H1 (cell line): ENCODE results near the gene ELFN1. TPM values are rescaled to one million over a fixed set of nuclear protein-coding genes. Genes with fewer than 3 reads are reported as not detected.

Experiments used
- BRCA1 ChIP-seq: IDR thresholded peaks from 2 replicates; pipeline ENCODE4 v1.6.1; 2012; ENCODE audit warnings: low read depth, low read length, improper control_type of control experiment
- CBX5 ChIP-seq: fragments of 300-800, 300-1000 bp; sonication (generic); IDR thresholded peaks from 2 replicates; pipeline ENCODE4 v1.7.1; 2016; ENCODE audit warnings: antibody characterized with exemption, low read length, low read depth
- CEBPB ChIP-seq: IDR thresholded peaks from 2 replicates; pipeline ENCODE4 v1.6.1; 2012; ENCODE audit warnings: low read depth, low read length
- CTBP2 ChIP-seq: IDR thresholded peaks from 2 replicates; pipeline ENCODE4 v1.7.0; 2011; ENCODE audit warnings: borderline replicate concordance, mild to moderate bottlenecking, moderate library complexity, mixed read lengths, low read length; ENCODE audit not compliant: insufficient read depth, insufficient read length
- EZH2 ChIP-seq: fragments of 200-600 bp; sonication (generic); IDR thresholded peaks from 2 replicates; pipeline ENCODE4 v1.7.1; 2012; ENCODE audit warnings: low read depth, mild to moderate bottlenecking, moderate library complexity, low read length, inconsistent platforms; ENCODE audit not compliant: severe bottlenecking
- RFX5 ChIP-seq: IDR thresholded peaks from 2 replicates; pipeline ENCODE4 v1.6.1; 2011; ENCODE audit warnings: low read depth, low read length, improper control_type of control experiment, borderline replicate concordance
- SP4 ChIP-seq: IDR thresholded peaks from 2 replicates; pipeline ENCODE4 v1.6.1; 2012; ENCODE audit warnings: low read length, inconsistent platforms
- SUZ12 ChIP-seq: fragments of 200-600 bp; sonication (generic); IDR thresholded peaks from 2 replicates; pipeline ENCODE4 v1.6.1; 2012; ENCODE audit warnings: mild to moderate bottlenecking, inconsistent platforms, low read length, moderate library complexity, mixed read lengths
- TAF7 ChIP-seq: optimal IDR thresholded peaks from 2 replicates; pipeline ENCODE3; 2011; ENCODE audit warnings: low read depth, mild to moderate bottlenecking, inconsistent platforms, low read length, moderate library complexity, borderline replicate concordance
- polyA plus RNA-seq, 7 experiments: library from polyadenylated mRNA; depleted of rRNA in 3 of 7; stranded (reverse) in 5 of 7; unstranded in 2 of 7; fragments of >200 nt in 5 of 7; fragments of 200-250 nt in 2 of 7; gene quantifications; 1 replicate in 5 of 7; 2 replicates in 1 of 7; 4 replicates in 1 of 7; pipeline versions ENCODE4 v1.2.1 to v1.2.3, GENCODE V29; 2011 to 2013; ENCODE audit warnings: missing spikeins in 2 of 7, mixed read lengths in 2 of 7
- total RNA-seq: library from RNA; stranded (reverse); fragmentation: NEBNext Ultra II Directional; extraction: Animal tissue kit (Norgen Biotek cat#: 25700); gene quantifications from 2 replicates; pipeline ENCODE4 v1.2.1, GENCODE V29; 2021

ELFN1 gene
- total and polyA plus RNA-seq, 2 of the 8 experiments (the other 6 are each of a cell fraction or from before 2014, with no cell fraction given) = 2.0 to 4.5 TPM

GRCh38 chr7:1762238-1762945 is 92.3 kb downstream of the ELFN1 start (continued):
- no peak for TF ChIP-seq RFX5
- no peak for TF ChIP-seq SP4
- no peak for TF ChIP-seq SUZ12
- TF ChIP-seq CTBP2 = no peak
- no peak for TF ChIP-seq TAF7
- no peak for TF ChIP-seq BRCA1
- TF ChIP-seq CBX5 = no peak
- TF ChIP-seq EZH2 = no peak
- no peak for TF ChIP-seq CEBPB
